HEK293 (cell line): ENCODE data around the gene DOCK1.

ENCODE experiments used
- CTCF ChIA-PET: fragments of 350-600 bp; formaldehyde crosslinking; extraction: SDS; loops from one replicate; lab custom pipeline; 2021; ENCODE audit warnings: antibody characterized with exemption; lab: Yijun Ruan, JAX
- POLR2A ChIA-PET: fragments of 300-600 bp; formaldehyde crosslinking; extraction: SDS; loops from one replicate; lab custom pipeline; 2020; ENCODE audit warnings: antibody characterized with exemption, inconsistent platforms; lab: Yijun Ruan, JAX
- H3K27ac ChIP-seq: fragments of 200-500 bp; sonication (Bioruptor generic); 2 replicates; pipeline ENCODE4 v1.5.1; 2014; ENCODE audit warnings: low read depth, low read length, control low read depth, inconsistent platforms; ENCODE audit errors: extremely low read depth
- H3K36me3 ChIP-seq, 2 experiments: fragments of 200-500 bp in 1 of 2; sonication (Bioruptor generic) in 1 of 2; 1 replicate in 1 of 2; 2 replicates in 1 of 2; pipeline ENCODE4 v1.5.1; 2014 to 2017; ENCODE audit warnings: inconsistent platforms in 2 of 2, low read length in 2 of 2; ENCODE audit not compliant: control insufficient read depth in 2 of 2, insufficient read depth in 1 of 2
- H3K4me1 ChIP-seq: fragments of 200-500 bp; sonication (Bioruptor generic); 2 replicates; pipeline ENCODE4 v1.5.1; 2014; ENCODE audit warnings: mild to moderate bottlenecking, low read length, inconsistent platforms; ENCODE audit not compliant: control insufficient read depth, insufficient read depth
- H3K4me3 ChIP-seq: 2 replicates; pipeline ENCODE4 v1.5.1; 2011; ENCODE audit warnings: low read depth, mild to moderate bottlenecking, control low read depth, low read length, moderate library complexity
- H3K9me3 ChIP-seq: fragments of 200-500 bp; sonication (Bioruptor generic); 2 replicates; pipeline ENCODE4 v1.5.1; 2014; ENCODE audit warnings: low read depth, low read length, inconsistent platforms; ENCODE audit not compliant: control insufficient read depth, insufficient read depth
- ATF2 ChIP-seq: fragments of 450-650 bp; formaldehyde crosslinking; IDR thresholded peaks from 2 replicates; pipeline ENCODE4 v1.5.1; 2016; ENCODE audit warnings: missing biosample characterization, missing genetic modification characterization, low read depth
- CTCF ChIP-seq: fragments of 450-650 bp; formaldehyde crosslinking; IDR thresholded peaks from 2 replicates; pipeline ENCODE4 v1.5.1; 2016; ENCODE audit warnings: missing biosample characterization, missing genetic modification characterization
- GFI1B ChIP-seq: fragments of 450-650 bp; formaldehyde crosslinking; IDR thresholded peaks from 2 replicates; pipeline ENCODE4 v1.5.1; 2016; ENCODE audit warnings: missing biosample characterization, missing genetic modification characterization
- GLIS1 ChIP-seq: fragments of 450-650 bp; formaldehyde crosslinking; IDR thresholded peaks from 2 replicates; pipeline ENCODE4 v1.5.1; 2016; ENCODE audit warnings: missing biosample characterization, missing genetic modification characterization
- GLIS2 ChIP-seq: fragments of 450-650 bp; formaldehyde crosslinking; IDR thresholded peaks from 2 replicates; pipeline ENCODE4 v1.5.1; 2016; ENCODE audit warnings: missing biosample characterization, missing genetic modification characterization
- HOXD13 ChIP-seq: sonication (generic); formaldehyde crosslinking; IDR thresholded peaks from 2 replicates; pipeline ENCODE4 v1.8.0; 2022; ENCODE audit warnings: missing genetic modification reagents, borderline replicate concordance
- KLF16 ChIP-seq: fragments of 450-650 bp; formaldehyde crosslinking; IDR thresholded peaks from 2 replicates; pipeline ENCODE4 v1.5.1; 2017; ENCODE audit warnings: missing biosample characterization, missing genetic modification characterization
- OVOL3 ChIP-seq: fragments of 450-650 bp; formaldehyde crosslinking; IDR thresholded peaks from 2 replicates; pipeline ENCODE4 v1.5.1; 2016; ENCODE audit warnings: missing biosample characterization, missing genetic modification characterization
- PATZ1 ChIP-seq: fragments of 450-650 bp; formaldehyde crosslinking; IDR thresholded peaks from 2 replicates; pipeline ENCODE4 v1.5.1; 2016; ENCODE audit warnings: missing biosample characterization, missing genetic modification characterization
- ZBTB20 ChIP-seq: fragments of 450-650 bp; formaldehyde crosslinking; IDR thresholded peaks from 2 replicates; pipeline ENCODE4 v1.5.1; 2016; ENCODE audit warnings: missing biosample characterization, missing genetic modification characterization
- ZFP69B ChIP-seq: fragments of 450-650 bp; formaldehyde crosslinking; IDR thresholded peaks from 2 replicates; pipeline ENCODE4 v1.5.1; 2016; ENCODE audit warnings: missing biosample characterization, missing genetic modification characterization
- ZNF221 ChIP-seq: fragments of 450-650 bp; formaldehyde crosslinking; IDR thresholded peaks from 2 replicates; pipeline ENCODE4 v1.5.1; 2017; ENCODE audit warnings: missing biosample characterization, missing genetic modification characterization, borderline replicate concordance
- ZNF366 ChIP-seq: fragments of 450-650 bp; formaldehyde crosslinking; conservative IDR thresholded peaks from 2 replicates; pipeline ENCODE4 v1.5.1; 2016; ENCODE audit warnings: missing biosample characterization, missing genetic modification characterization
- ZNF48 ChIP-seq: fragments of 450-650 bp; formaldehyde crosslinking; IDR thresholded peaks from 2 replicates; pipeline ENCODE4 v1.5.1; 2016; ENCODE audit warnings: missing biosample characterization, missing genetic modification characterization
- ZNF571 ChIP-seq: fragments of 450-650 bp; formaldehyde crosslinking; IDR thresholded peaks from 2 replicates; pipeline ENCODE4 v1.5.0; 2017; ENCODE audit warnings: missing biosample characterization, missing genetic modification characterization
- ZNF791 ChIP-seq: fragments of 450-650 bp; formaldehyde crosslinking; IDR thresholded peaks from 2 replicates; pipeline ENCODE4 v1.5.1; 2016; ENCODE audit warnings: missing biosample characterization, missing genetic modification characterization
- TF ChIP-seq, protein P1 (sequence below): fragments of 450-650 bp; formaldehyde crosslinking; IDR thresholded peaks from 2 replicates; pipeline ENCODE4; 2016; ENCODE audit warnings: missing biosample characterization, missing genetic modification characterization
- TF ChIP-seq, protein P2 (sequence below): fragments of 450-650 bp; formaldehyde crosslinking; IDR thresholded peaks from 2 replicates; pipeline ENCODE4 v1.5.1; 2016; ENCODE audit warnings: missing biosample characterization, missing genetic modification characterization

The DOCK1 gene

GRCh38 chr10:126966938-126967337 is 61.7 kb downstream of the DOCK1 start:
- peaks cover 14% of the 10 kb centered on the region for H3K4me1 ChIP-seq
- TF ChIP-seq ZNF221 (tag by site-specific recombination) (no peak), ZNF366 (tag by site-specific recombination) (no peak), PATZ1 (tag by site-specific recombination) (no peak), OVOL3 (tag by site-specific recombination) (no peak), KLF16 (tag by site-specific recombination) (no peak), HOXD13 (CRISPR knock-in tag) (no peak), ZNF791 (tag by site-specific recombination) (no peak), ZNF571 (tag by site-specific recombination) (no peak), GFI1B (no peak), ZFP69B (no peak), ZNF48 (no peak), GLIS1 (tag by site-specific recombination) (no peak), ZBTB20 (tag by site-specific recombination) (no peak)
- TF ChIP-seq, protein P1, sequence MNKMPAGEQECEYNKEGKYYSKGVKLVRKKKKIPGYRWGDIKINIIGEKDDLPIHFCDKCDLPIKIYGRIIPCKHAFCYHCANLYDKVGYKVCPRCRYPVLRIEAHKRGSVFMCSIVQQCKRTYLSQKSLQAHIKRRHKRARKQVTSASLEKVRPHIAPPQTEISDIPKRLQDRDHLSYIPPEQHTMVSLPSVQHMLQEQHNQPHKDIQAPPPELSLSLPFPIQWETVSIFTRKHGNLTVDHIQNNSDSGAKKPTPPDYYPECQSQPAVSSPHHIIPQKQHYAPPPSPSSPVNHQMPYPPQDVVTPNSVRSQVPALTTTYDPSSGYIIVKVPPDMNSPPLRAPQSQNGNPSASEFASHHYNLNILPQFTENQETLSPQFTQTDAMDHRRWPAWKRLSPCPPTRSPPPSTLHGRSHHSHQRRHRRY (tag by site-specific recombination): no peak
- TF ChIP-seq, all 188 proteins: peak for 0
- Histone ChIP-seq H3K36me3 (no peaks in the 10 kb centered on the region; a peak in 1 of 3 replicates), H3K9me3 (no peaks in the 10 kb centered on the region), H3K4me3 (no peak overlapping the region), H3K27ac (no peak overlapping the region)
- POLR2A ChIA-PET: no interaction called here
- CTCF ChIA-PET: no interaction called here

DNA sequence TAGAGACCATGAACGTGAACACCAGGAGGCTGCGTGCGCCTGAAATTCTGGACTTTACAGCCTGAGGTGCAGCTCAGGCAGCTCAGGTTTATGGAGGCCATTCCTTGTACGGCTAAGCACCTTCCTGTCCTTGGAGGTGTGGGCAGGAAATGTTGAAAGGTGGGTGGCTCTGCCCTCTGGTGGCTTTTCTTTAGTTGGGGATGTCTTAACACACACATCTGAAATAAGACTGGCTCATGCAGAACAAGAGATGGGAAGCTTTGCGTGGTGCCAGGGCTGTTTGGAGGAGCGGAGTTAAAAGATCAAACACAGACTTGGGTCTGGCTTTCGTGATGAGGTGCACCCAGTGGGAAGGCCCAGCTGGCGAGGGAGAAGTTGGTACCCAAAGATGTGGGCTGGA is 64.1 kb downstream of the DOCK1 start:
- Histone ChIP-seq H3K9me3 (no peaks in the 10 kb centered on the region), H3K27ac (no peak overlapping the region), H3K36me3 (peaks cover 0 to under 1% of the 10 kb centered on the region in 2 experiments; a peak in 2 of 3 replicates), H3K4me1 (peaks cover 25% of the 10 kb centered on the region)
- CTCF ChIA-PET: interaction anchor here (0.8 to 1.3 kb wide), 4 partner anchors 11 to 987 kb away, joined by 3 to 4 read pairs (median 3); no protein-coding TSS in a partner anchor
- POLR2A ChIA-PET: interaction anchor here (0.6 kb wide), 1 partner anchor 44 kb away, joined by 4 read pairs; no protein-coding TSS in a partner anchor
- TF ChIP-seq CTCF (tag by site-specific recombination): peak; percentile 30; the same call in 1 of the 2 replicates
- TF ChIP-seq GLIS2 (tag by site-specific recombination): no peak
- TF ChIP-seq, all 188 proteins: peak for 1
- H3K4me3 ChIP-seq: no peak overlapping the region

GRCh38 chr10:126972635-126973414 is 67.6 kb downstream of the DOCK1 start:
- POLR2A ChIA-PET: no interaction called here
- no peaks in the 10 kb centered on the region for H3K9me3 ChIP-seq
- CTCF ChIA-PET: interaction anchor here (0.6 kb wide), 2 partner anchors 1105 to 1285 kb away, joined by 3 read pairs; no protein-coding TSS in a partner anchor
- H3K36me3 ChIP-seq: peaks cover 0 to 18% of the 10 kb centered on the region in 2 experiments; a peak in 2 of 3 replicates
- H3K4me1 ChIP-seq: peaks cover 11% of the 10 kb centered on the region
- TF ChIP-seq, protein P2, sequence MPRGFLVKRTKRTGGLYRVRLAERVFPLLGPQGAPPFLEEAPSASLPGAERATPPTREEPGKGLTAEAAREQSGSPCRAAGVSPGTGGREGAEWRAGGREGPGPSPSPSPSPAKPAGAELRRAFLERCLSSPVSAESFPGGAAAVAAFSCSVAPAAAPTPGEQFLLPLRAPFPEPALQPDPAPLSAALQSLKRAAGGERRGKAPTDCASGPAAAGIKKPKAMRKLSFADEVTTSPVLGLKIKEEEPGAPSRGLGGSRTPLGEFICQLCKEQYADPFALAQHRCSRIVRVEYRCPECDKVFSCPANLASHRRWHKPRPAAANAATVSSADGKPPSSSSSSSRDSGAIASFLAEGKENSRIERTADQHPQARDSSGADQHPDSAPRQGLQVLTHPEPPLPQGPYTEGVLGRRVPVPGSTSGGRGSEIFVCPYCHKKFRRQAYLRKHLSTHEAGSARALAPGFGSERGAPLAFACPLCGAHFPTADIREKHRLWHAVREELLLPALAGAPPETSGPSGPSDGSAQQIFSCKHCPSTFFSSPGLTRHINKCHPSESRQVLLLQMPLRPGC (tag by site-specific recombination): no peak
- peak; percentile 27; the same call in 1 of the 2 replicates for TF ChIP-seq ATF2 (tag by site-specific recombination)
- TF ChIP-seq, all 188 proteins: peak for 1
- Histone ChIP-seq H3K4me3 (no peak overlapping the region), H3K27ac (no peak overlapping the region)
